GDM1 (cell line): Measurements from ENCODE around the gene SYNPR.

Source experiments
- DNase-seq: peaks from one replicate; lab custom pipeline; 2025; lab: John Stamatoyannopoulos, UW

SYNPR gene

GRCh38 chr3:63385629-63386028 is 107.5 kb downstream of the SYNPR start:
- DNase-seq: no peak

GRCh38 chr3:63386568-63386967 is 108.5 kb downstream of the SYNPR start:
- DNase-seq: no peak

GRCh38 chr3:63387568-63387967 is 109.5 kb downstream of the SYNPR start:
- no peak for DNase-seq

- DNase-seq: no peak
Measured at GRCh38 chr3:63390710-63391230, 112.7 kb downstream of the SYNPR start.

- no peak for DNase-seq
Measured at GRCh38 chr3:63395960-63396359, 117.9 kb downstream of the SYNPR start.

- DNase-seq: no peak
Measured at GRCh38 chr3:63400246-63400860, 122.2 kb downstream of the SYNPR start.

GRCh38 chr3:63405882-63406281 is 127.8 kb downstream of the SYNPR start:
- DNase-seq: no peak

- no peak for DNase-seq
Measured at GRCh38 chr3:63413523-63413922, 135.4 kb downstream of the SYNPR start.

- no peak for DNase-seq
Measured at GRCh38 chr3:63414607-63415006, 136.5 kb downstream of the SYNPR start.

GRCh38 chr3:63429905-63430304 is 151.8 kb downstream of the SYNPR start:
- no peak for DNase-seq

GRCh38 chr3:63430875-63431274 is 152.8 kb downstream of the SYNPR start:
- no peak for DNase-seq

GRCh38 chr3:63437858-63438257 is 159.8 kb downstream of the SYNPR start:
- DNase-seq: no peak

- no peak for DNase-seq
Measured at GRCh38 chr3:63438826-63439371, 160.8 kb downstream of the SYNPR start.

GRCh38 chr3:63441262-63441661 is 163.2 kb downstream of the SYNPR start:
- no peak for DNase-seq

- DNase-seq: no peak
Measured at GRCh38 chr3:63442918-63443317, 164.8 kb downstream of the SYNPR start.

- DNase-seq: no peak
Measured at GRCh38 chr3:63450023-63450422, 171.9 kb downstream of the SYNPR start.

- DNase-seq: no peak
Measured at GRCh38 chr3:63450634-63451363, 172.7 kb downstream of the SYNPR start.

GRCh38 chr3:63456901-63457300 is 178.8 kb downstream of the SYNPR start:
- no peak for DNase-seq

GRCh38 chr3:63458405-63458804 is 180.3 kb downstream of the SYNPR start:
- DNase-seq: no peak

- DNase-seq: no peak
Measured at GRCh38 chr3:63462732-63463131, 184.6 kb downstream of the SYNPR start.

- DNase-seq: no peak
Measured at GRCh38 chr3:63467392-63467791, 189.3 kb downstream of the SYNPR start.

GRCh38 chr3:63470745-63471144 is 192.6 kb downstream of the SYNPR start:
- no peak for DNase-seq

GRCh38 chr3:63471781-63472180 is 193.7 kb downstream of the SYNPR start:
- no peak for DNase-seq
